ENCODE results near the gene C1QTNF6. TPM values are rescaled to one million over a fixed set of nuclear protein-coding genes. Genes with fewer than 3 reads are reported as not detected.

Gene C1QTNF6
- total RNA-seq, 2 experiments from 2014 or later: 7.6 to 8.3 TPM

GRCh38 chr22:37229805-37230672 is 42.0 kb upstream of the C1QTNF6 start:
- Mint-ChIP-seq H3K27me3 (no peaks in the 10 kb centered on the region), H3K4me1 (peaks cover 92% of the 10 kb centered on the region), H3K4me3 (peak overlapping the region; percentile 76), H3K9me3 (no peaks in the 10 kb centered on the region), H3K27ac (peak overlapping the region; percentile 100), H3K36me3 (ENCODE audit: low read depth) (peaks cover 81% of the 10 kb centered on the region)
- CTCF ChIA-PET: interaction anchor here (0.7 to 7.1 kb wide), 9 partner anchors 8 to 252 kb away, joined by 3 to 80 read pairs (median 4); partner anchors contain the start of gene RAC2
- DNase-seq: peak; percentile 95
- POLR2A ChIA-PET: interaction anchor here (0.9 to 2.0 kb wide), 5 partner anchors 11 to 15 kb away, joined by 3 to 5 read pairs (median 4); partner anchors contain the start of gene RAC2

GRCh38 chr22:37229012-37229804 is 41.2 kb upstream of the C1QTNF6 start:
- H3K9me3 Mint-ChIP-seq: peaks cover 2% of the 10 kb centered on the region
- H3K27ac Mint-ChIP-seq: peak overlapping the region; percentile 100
- ChIA-PET CTCF (interaction anchor here (0.7 to 7.1 kb wide), 7 partner anchors 9 to 251 kb away, joined by 3 to 80 read pairs (median 9); partner anchors contain the start of gene RAC2), POLR2A (interaction anchor here (1.1 kb wide), 2 partner anchors 13 to 15 kb away, joined by 4 to 5 read pairs; partner anchors contain the start of gene RAC2)
- DNase-seq: peak; percentile 51
- no peaks in the 10 kb centered on the region for H3K27me3 Mint-ChIP-seq
- H3K36me3 Mint-ChIP-seq (ENCODE audit: low read depth): peaks cover 81% of the 10 kb centered on the region
- peak overlapping the region; percentile 76 for H3K4me3 Mint-ChIP-seq
- peaks cover 92% of the 10 kb centered on the region for H3K4me1 Mint-ChIP-seq

- ChIA-PET POLR2A (interaction anchor here (0.6 to 0.7 kb wide), 2 partner anchors 10 to 14 kb away, joined by 3 read pairs; no protein-coding TSS in a partner anchor), CTCF (interaction anchor here (0.6 to 7.1 kb wide), 6 partner anchors 8 to 141 kb away, joined by 3 to 80 read pairs (median 11); partner anchors contain the start of gene RAC2)
- Mint-ChIP-seq H3K27me3 (no peaks in the 10 kb centered on the region), H3K27ac (peak overlapping the region; percentile 100), H3K4me1 (peaks cover 92% of the 10 kb centered on the region), H3K4me3 (peak overlapping the region; percentile 76), H3K36me3 (ENCODE audit: low read depth) (peaks cover 81% of the 10 kb centered on the region), H3K9me3 (peaks cover 7% of the 10 kb centered on the region)
- DNase-seq: peak; percentile 61
Observed at GRCh38 chr22:37228106-37229011, 40.3 kb upstream of the C1QTNF6 start.

- Mint-ChIP-seq H3K4me1 (peaks cover 92% of the 10 kb centered on the region), H3K27me3 (no peaks in the 10 kb centered on the region), H3K36me3 (ENCODE audit: low read depth) (peaks cover 86% of the 10 kb centered on the region), H3K4me3 (no peak overlapping the region), H3K27ac (peak overlapping the region; percentile 95), H3K9me3 (peaks cover 12% of the 10 kb centered on the region)
- POLR2A ChIA-PET: no interaction called here
- CTCF ChIA-PET: no interaction called here
- no peak for DNase-seq
Observed at GRCh38 chr22:37226514-37226913, 38.5 kb upstream of the C1QTNF6 start.

- H3K36me3 Mint-ChIP-seq (ENCODE audit: low read depth): peaks cover 86% of the 10 kb centered on the region
- H3K4me3 Mint-ChIP-seq: no peak overlapping the region
- H3K27me3 Mint-ChIP-seq: no peaks in the 10 kb centered on the region
- DNase-seq: no peak
- peaks cover 16% of the 10 kb centered on the region for H3K9me3 Mint-ChIP-seq
- peaks cover 92% of the 10 kb centered on the region for H3K4me1 Mint-ChIP-seq
- POLR2A ChIA-PET: no interaction called here
- CTCF ChIA-PET: interaction anchor here (0.5 to 1.7 kb wide), 2 partner anchors 18 to 339 kb away, joined by 3 to 4 read pairs; partner anchors contain the start of gene RAC2
- H3K27ac Mint-ChIP-seq: peak overlapping the region; percentile 95
Observed at GRCh38 chr22:37226087-37226486, 38.0 kb upstream of the C1QTNF6 start.

GRCh38 chr22:37225481-37225880 is 37.4 kb upstream of the C1QTNF6 start:
- Mint-ChIP-seq H3K4me3 (no peak overlapping the region), H3K4me1 (peaks cover 92% of the 10 kb centered on the region), H3K36me3 (ENCODE audit: low read depth) (peaks cover 86% of the 10 kb centered on the region), H3K27ac (peak overlapping the region; percentile 95), H3K9me3 (peaks cover 22% of the 10 kb centered on the region), H3K27me3 (no peaks in the 10 kb centered on the region)
- CTCF ChIA-PET: interaction anchor here (0.5 to 1.7 kb wide), 4 partner anchors 19 to 340 kb away, joined by 3 to 4 read pairs (median 4); partner anchors contain the start of gene RAC2
- POLR2A ChIA-PET: no interaction called here
- DNase-seq: no peak

GRCh38 chr22:37224757-37225420 is 36.8 kb upstream of the C1QTNF6 start:
- CTCF ChIA-PET: interaction anchor here (0.8 to 1.7 kb wide), 5 partner anchors 19 to 145 kb away, joined by 3 to 6 read pairs (median 4); partner anchors contain the start of gene RAC2
- no peaks in the 10 kb centered on the region for H3K27me3 Mint-ChIP-seq
- no peak for DNase-seq
- peak overlapping the region; percentile 75 for H3K4me3 Mint-ChIP-seq
- H3K27ac Mint-ChIP-seq: peak overlapping the region; percentile 95
- H3K36me3 Mint-ChIP-seq (ENCODE audit: low read depth): peaks cover 86% of the 10 kb centered on the region
- peaks cover 91% of the 10 kb centered on the region for H3K4me1 Mint-ChIP-seq
- POLR2A ChIA-PET: no interaction called here
- peaks cover 22% of the 10 kb centered on the region for H3K9me3 Mint-ChIP-seq

- ChIA-PET POLR2A (interaction anchor here (1.0 kb wide), 1 partner anchor 19 kb away, joined by 3 read pairs; no protein-coding TSS in a partner anchor), CTCF (interaction anchor here (0.7 to 1.3 kb wide), 3 partner anchors 20 to 144 kb away, joined by 3 to 6 read pairs (median 4); partner anchors contain the start of gene RAC2)
- Mint-ChIP-seq H3K27ac (peak overlapping the region; percentile 95), H3K9me3 (peaks cover 22% of the 10 kb centered on the region), H3K27me3 (no peaks in the 10 kb centered on the region), H3K4me3 (peak overlapping the region; percentile 75), H3K4me1 (peaks cover 91% of the 10 kb centered on the region), H3K36me3 (ENCODE audit: low read depth) (peaks cover 82% of the 10 kb centered on the region)
- peak; percentile 46 for DNase-seq
Observed at GRCh38 chr22:37223965-37224551, 36.0 kb upstream of the C1QTNF6 start.

GRCh38 chr22:37222440-37222971 is 34.5 kb upstream of the C1QTNF6 start:
- H3K9me3 Mint-ChIP-seq: peaks cover 22% of the 10 kb centered on the region
- peak; percentile 72 for DNase-seq
- no peaks in the 10 kb centered on the region for H3K27me3 Mint-ChIP-seq
- ChIA-PET CTCF (interaction anchor here (0.6 to 1.0 kb wide), 4 partner anchors 23 to 117 kb away, joined by 3 to 4 read pairs (median 4); no protein-coding TSS in a partner anchor), POLR2A (interaction anchor here (0.6 to 1.2 kb wide), 5 partner anchors 10 to 32 kb away, joined by 3 to 4 read pairs (median 4); partner anchors contain the start of gene RAC2)
- H3K27ac Mint-ChIP-seq: peak overlapping the region; percentile 95
- H3K36me3 Mint-ChIP-seq (ENCODE audit: low read depth): peaks cover 79% of the 10 kb centered on the region
- H3K4me1 Mint-ChIP-seq: peaks cover 91% of the 10 kb centered on the region
- H3K4me3 Mint-ChIP-seq: peak overlapping the region; percentile 75

- no peak for DNase-seq
- POLR2A ChIA-PET: interaction anchor here (1.2 kb wide), 2 partner anchors 20 to 23 kb away, joined by 3 to 4 read pairs; partner anchors contain the start of gene RAC2
- peaks cover 83% of the 10 kb centered on the region for H3K36me3 Mint-ChIP-seq (ENCODE audit: low read depth)
- H3K27ac Mint-ChIP-seq: peak overlapping the region; percentile 95
- peak overlapping the region; percentile 75 for H3K4me3 Mint-ChIP-seq
- peaks cover 98% of the 10 kb centered on the region for H3K4me1 Mint-ChIP-seq
- CTCF ChIA-PET: interaction anchor here (1.0 to 1.9 kb wide), 2 partner anchors 8 to 22 kb away, joined by 4 to 9 read pairs; no protein-coding TSS in a partner anchor
- H3K27me3 Mint-ChIP-seq: no peaks in the 10 kb centered on the region
- peaks cover 22% of the 10 kb centered on the region for H3K9me3 Mint-ChIP-seq
Observed at GRCh38 chr22:37221424-37222333, 33.6 kb upstream of the C1QTNF6 start.

Data from activated CD4-positive, alpha-beta T cell treated with anti-CD3 and anti-CD28 coated beads, Interleukin-2, amount 10 ng/mL, durations not matched to agents 7 days and 5 days (primary cell).